Measurements from ENCODE around the gene PBX3.

- TF ChIP-seq CTCF (IDR thresholded peaks at IDR 0.05) = no peak
- TF ChIP-seq EZH2 (IDR thresholded peaks at IDR 0.05; ENCODE audit: borderline replicate concordance, insufficient read depth, low read depth, low read length, poor library complexity, severe bottlenecking) = no peak
Observed at GRCh38 chr9:125732562-125732961, 14.6 kb upstream of the PBX3 start.

All from B cell (primary cell).